HCT116 (cell line): ENCODE data around the gene GCC1. TPM values are rescaled to one million over a fixed set of nuclear protein-coding genes. Genes with fewer than 3 reads are reported as not detected.

ENCODE experiments used
- ATAC-seq: fragments of 200-7000 bp; cut with Tn5 transposase; 2 replicates; pipeline ENCODE4 v1.9.1; 2020; ENCODE audit warnings: mild to moderate bottlenecking, moderate library complexity
- BruUV-seq: library from RNA; stranded (reverse); fragments of 400-500 nt; replicated peaks from 2 replicates; lab custom pipeline; 2021; lab: Mats Ljungman, UMichigan
- CTCF ChIA-PET: fragments of 300-600 bp; sonication (Branson Sonifier 250); formaldehyde crosslinking; loops from one replicate; lab custom pipeline; 2021; ENCODE audit warnings: antibody characterized with exemption; lab: Charles Lee
- POLR2A ChIA-PET: fragments of 300-600, 350-600 bp; sonication (Branson Sonifier 250); formaldehyde crosslinking; loops from one replicate; lab custom pipeline; 2021; ENCODE audit warnings: antibody characterized with exemption; lab: Charles Lee
- RAD21 ChIA-PET, 2 experiments: fragments of 300-600 bp; sonication (Branson Sonifier 250); formaldehyde crosslinking; loops; one replicate each; lab custom pipeline; 2023; ENCODE audit warnings: low total read pairs in 2 of 2; ENCODE audit not compliant: uncharacterized antibody in 2 of 2, unreplicated experiment in 2 of 2, low non-redundant PET in 1 of 2; lab: Charles Lee
- DNase-seq: peaks from one replicate; pipeline ENCODE4 v3.0.0-alpha.2; 2010; ENCODE audit warnings: low read depth, low spot score
- H2AFZ ChIP-seq: fragments of 200-600 bp; shearing (Covaris generic), sonication (generic); 2 replicates; pipeline ENCODE4 v1.6.1; 2017; ENCODE audit warnings: low read depth, mixed run types, mixed read lengths, antibody characterized with exemption, low read length; ENCODE audit not compliant: poor library complexity, severe bottlenecking
- H3K27ac ChIP-seq: 2 replicates; pipeline ENCODE4 v1.5.1; 2012; ENCODE audit warnings: low read depth, low read length
- H3K27me3 ChIP-seq: fragments of 200-600 bp; sonication (generic); 2 replicates; pipeline ENCODE4 v1.6.1; 2016; ENCODE audit warnings: mixed run types, low read length, mixed read lengths; ENCODE audit not compliant: insufficient read depth
- H3K36me3 ChIP-seq, 2 experiments: fragments of 200-500 bp in 1 of 2; fragments of 200-600 bp in 1 of 2; sonication (Bioruptor generic) in 1 of 2; sonication (generic) in 1 of 2; 2 replicates each; pipeline versions ENCODE4 v1.5.1 to v1.6.1; 2014 to 2016; ENCODE audit warnings: low read length in 2 of 2, inconsistent platforms in 1 of 2, mixed read lengths in 1 of 2, mixed run types in 1 of 2; ENCODE audit not compliant: insufficient read depth in 2 of 2, control insufficient read depth in 1 of 2
- H3K4me1 ChIP-seq, 2 experiments: fragments of 200-600 bp in 1 of 2; sonication (generic) in 1 of 2; 2 replicates each; pipeline versions ENCODE4 v1.5.1 to v1.6.1; 2012 to 2017; ENCODE audit warnings: low read length in 2 of 2, inconsistent platforms in 1 of 2, mild to moderate bottlenecking in 1 of 2, mixed read lengths in 1 of 2, mixed run types in 1 of 2, moderate library complexity in 1 of 2; ENCODE audit not compliant: insufficient read depth in 2 of 2, control insufficient read depth in 1 of 2
- H3K4me2 ChIP-seq: fragments of 200-600 bp; sonication (generic); 2 replicates; pipeline ENCODE4 v1.6.1; 2017; ENCODE audit warnings: mixed run types, low read length, mixed read lengths
- H3K4me3 ChIP-seq, 2 experiments: fragments of 200-600 bp in 1 of 2; sonication (generic) in 1 of 2; replicated peaks in 1 of 2; 2 replicates each; pipeline ENCODE4 v1.5.1; 2011 to 2016; ENCODE audit warnings: low read length in 2 of 2, control low read depth in 1 of 2, low read depth in 1 of 2, mild to moderate bottlenecking in 1 of 2, mixed read lengths in 1 of 2, mixed run types in 1 of 2
- H3K79me2 ChIP-seq: fragments of 200-600 bp; sonication (generic); 2 replicates; pipeline ENCODE4 v1.6.1; 2017; ENCODE audit warnings: mild to moderate bottlenecking, mixed run types, low read length, moderate library complexity, mixed read lengths; ENCODE audit not compliant: insufficient read depth
- H3K9ac ChIP-seq: fragments of 200-600 bp; sonication (generic); 2 replicates; pipeline ENCODE4 v1.6.1; 2016; ENCODE audit warnings: low read length, mixed read lengths
- H3K9me2 ChIP-seq: fragments of 200-600 bp; sonication (generic), shearing (Covaris generic); 2 replicates; pipeline ENCODE4 v1.6.1; 2017; ENCODE audit warnings: mixed run types, mild to moderate bottlenecking, moderate library complexity; ENCODE audit not compliant: insufficient read depth
- H3K9me3 ChIP-seq, 2 experiments: fragments of 200-500 bp in 1 of 2; fragments of 200-600 bp in 1 of 2; sonication (Bioruptor generic) in 1 of 2; sonication (generic) in 1 of 2; 2 replicates each; pipeline ENCODE4 v1.6.1; 2014 to 2017; ENCODE audit warnings: low read length in 2 of 2, mixed read lengths in 2 of 2, inconsistent platforms in 1 of 2, low read depth in 1 of 2, mild to moderate bottlenecking in 1 of 2, mixed run types in 1 of 2, moderate library complexity in 1 of 2; ENCODE audit not compliant: control insufficient read depth in 1 of 2, insufficient read depth in 1 of 2
- H4K20me1 ChIP-seq: fragments of 200-600 bp; sonication (generic), shearing (Covaris generic); 2 replicates; pipeline ENCODE4 v1.6.1; 2017; ENCODE audit warnings: mixed run types, mild to moderate bottlenecking, moderate library complexity; ENCODE audit not compliant: insufficient read depth
- CTCF ChIP-seq, 3 experiments: fragments of 200-600 bp in 1 of 3; sonication (generic) in 1 of 3; IDR thresholded peaks in 2 of 3; conservative IDR thresholded peaks in 1 of 3; 2 replicates each; pipeline ENCODE4 v1.5.1; 2012 to 2017; ENCODE audit warnings: low read depth in 2 of 3, low read length in 2 of 3, antibody characterized with exemption in 1 of 3, borderline replicate concordance in 1 of 3, control low read depth in 1 of 3, mild to moderate bottlenecking in 1 of 3, mixed read lengths in 1 of 3, mixed run types in 1 of 3, moderate library complexity in 1 of 3; ENCODE audit not compliant: insufficient read depth in 1 of 3
- EZH2phosphoT487 ChIP-seq: fragments of 200-600 bp; IDR thresholded peaks from 2 replicates; pipeline ENCODE4 v1.6.1; 2018; ENCODE audit warnings: antibody characterized with exemption, borderline replicate concordance
- FOSL1 ChIP-seq: IDR thresholded peaks from 2 replicates; pipeline ENCODE4 v1.6.1; 2012; ENCODE audit warnings: low read depth
- MAX ChIP-seq: IDR thresholded peaks from 2 replicates; pipeline ENCODE4 v1.6.1; 2012
- SP1 ChIP-seq: IDR thresholded peaks from 2 replicates; pipeline ENCODE4 v1.6.1; 2012; ENCODE audit warnings: low read depth
- SRF ChIP-seq: IDR thresholded peaks from 2 replicates; pipeline ENCODE4 v1.6.1; 2012; ENCODE audit warnings: low read depth
- YY1 ChIP-seq: IDR thresholded peaks from 2 replicates; pipeline ENCODE4 v1.6.1; 2011; ENCODE audit warnings: low read length, low read depth, moderate library complexity, mild to moderate bottlenecking; ENCODE audit not compliant: insufficient replicate concordance; ENCODE audit errors: extremely low read depth
- intact Hi-C: fragments of 100-400 bp; cut with micrococcal nuclease; formaldehyde crosslinking; loops from 2 replicates; pipeline ENCODE4 v1.10.0; 2022
- total RNA-seq: library from RNA; stranded (reverse); gene quantifications from one replicate; pipeline ENCODE4 v1.2.1, GENCODE V29; 2021; ENCODE audit not compliant: unreplicated experiment

The GCC1 gene
- total RNA-seq, 1 experiment from 2014 or later: 17.9 TPM

GRCh38 chr7:127578036-127578684 is 7.2 kb downstream of the GCC1 start:
- no peaks in the 10 kb centered on the region for H3K4me1 ChIP-seq
- H2AFZ ChIP-seq: no peak overlapping the region
- intact Hi-C loops: no loop called here
- ATAC-seq: peak; percentile 72
- TF ChIP-seq CTCF (IDR thresholded peaks at IDR 0.05 in 2 of 3, conservative IDR thresholded peaks at IDR 0.05 in 1 of 3; ENCODE audit: borderline replicate concordance in 1 of 3, insufficient read depth in 1 of 3, low read depth in 2 of 3, low read length in 2 of 3) (peak; percentile 13 to 55 (median 54); a peak in 4 of 6 replicates), YY1 (no peak)
- no peak overlapping the region for H3K4me3 ChIP-seq
- no TSS peak for BruUV-seq
- H4K20me1 ChIP-seq: no peaks in the 10 kb centered on the region; the same call in 1 of the 2 replicates
- peaks cover 7% of the 10 kb centered on the region for H3K79me2 ChIP-seq
- no peak overlapping the region for H3K27ac ChIP-seq
- ChIA-PET CTCF (interaction anchor here (1.1 kb wide), 1 partner anchor 10 kb away, joined by 3 read pairs; the partner anchor contains the start of gene ARF5), RAD21 (no interaction called here), POLR2A (no interaction called here)
- no peak overlapping the region for H3K4me2 ChIP-seq
- H3K27me3 ChIP-seq: no peaks in the 10 kb centered on the region
- H3K9ac ChIP-seq: no peak overlapping the region
- no peaks in the 10 kb centered on the region for H3K9me2 ChIP-seq
- peaks cover 5 to 14% of the 10 kb centered on the region in 2 experiments; a peak in 2 of 4 replicates for H3K36me3 ChIP-seq
- no peak for DNase-seq
- no peaks in the 10 kb centered on the region for H3K9me3 ChIP-seq

- TF ChIP-seq FOSL1 (no peak), SP1 (no peak), MAX (no peak), CTCF (IDR thresholded peaks at IDR 0.05 in 2 of 3, conservative IDR thresholded peaks at IDR 0.05 in 1 of 3; ENCODE audit: borderline replicate concordance in 1 of 3, insufficient read depth in 1 of 3, low read depth in 2 of 3, low read length in 2 of 3) (no peak), YY1 (no peak), SRF (no peak), EZH2phosphoT487 (no peak)
- BruUV-seq: no TSS peak
- RAD21 ChIA-PET: no interaction called here
These were observed 13.5 kb downstream of the GCC1 start for GRCh38 chr7:127571741-127572505.

More at GRCh38 chr7:127571741-127572505, 13.5 kb downstream of the GCC1 start:
- intact Hi-C loops: no loop called here
- Histone ChIP-seq H3K27me3 (no peaks in the 10 kb centered on the region), H3K9me3 (no peaks in the 10 kb centered on the region), H3K79me2 (no peaks in the 10 kb centered on the region), H2AFZ (no peak overlapping the region), H3K4me3 (no peak overlapping the region), H3K9me2 (no peaks in the 10 kb centered on the region), H3K4me1 (no peaks in the 10 kb centered on the region), H3K27ac (no peak overlapping the region), H4K20me1 (no peaks in the 10 kb centered on the region), H3K4me2 (no peak overlapping the region), H3K9ac (no peak overlapping the region), H3K36me3 (no peaks in the 10 kb centered on the region)
- POLR2A ChIA-PET: no interaction called here
- ATAC-seq (no peak), DNase-seq (no peak)
- CTCF ChIA-PET: no interaction called here
